Muscle layer of colon (tissue), 2 donors: ENCODE data around the gene TSSK1B.
"Not testable (repeated sequence)": the region's sequence is repeated elsewhere in the genome, so short reads cannot be mapped to it uniquely, and the experiment has no call there.

Source experiments
- H3K27ac ChIP-seq: one replicate; pipeline ENCODE4 v1.7.0; 2013; ENCODE audit warnings: low read depth, mild to moderate bottlenecking, low read length, moderate library complexity
- H3K27me3 ChIP-seq, 2 donors: one replicate each; pipeline ENCODE4 v1.7.0; 2013; ENCODE audit warnings: low read length in 2 of 2, mild to moderate bottlenecking in 2 of 2; ENCODE audit not compliant: insufficient read depth in 2 of 2, control insufficient read depth in 1 of 2
- H3K36me3 ChIP-seq: one replicate; pipeline ENCODE4 v1.7.0; 2013; ENCODE audit warnings: mild to moderate bottlenecking, low read length; ENCODE audit not compliant: insufficient read depth
- H3K4me1 ChIP-seq: one replicate; pipeline ENCODE4 v1.7.0; 2013; ENCODE audit warnings: mild to moderate bottlenecking, low read length; ENCODE audit not compliant: insufficient read depth
- H3K4me3 ChIP-seq, 2 donors: one replicate each; pipeline ENCODE4 v1.7.0; 2013; ENCODE audit warnings: low read length in 2 of 2, low read depth in 1 of 2, mild to moderate bottlenecking in 1 of 2, moderate library complexity in 1 of 2
- H3K9ac ChIP-seq: one replicate; pipeline ENCODE4 v1.7.0; 2013; ENCODE audit warnings: low read length
- H3K9me3 ChIP-seq: one replicate; pipeline ENCODE4 v1.7.0; 2013; ENCODE audit warnings: mild to moderate bottlenecking, low read length
- donor health status: abdominal sarcoma.
- donor health status: Adenocarcinoma of cecum.

Gene TSSK1B

GRCh38 chr5:113434889-113435288, at the start of gene TSSK1B:
Gene TSSK1B (minus strand): TSS chr5:113434989. CDS start chr5:113434839, 150 bp downstream.
- H3K27ac ChIP-seq: no peak within 1 kb of the TSS
- H3K9me3 ChIP-seq: no peaks in the 10 kb centered on the region

GRCh38 chr5:113480243-113480642, 45.5 kb upstream of the TSSK1B start:
- H3K9ac ChIP-seq: no peak overlapping the region
- no peaks in the 10 kb centered on the region for H3K9me3 ChIP-seq
- H3K27me3 ChIP-seq: no peaks in the 10 kb centered on the region
- no peaks in the 10 kb centered on the region for H3K4me1 ChIP-seq
- no peak overlapping the region for H3K4me3 ChIP-seq
- H3K36me3 ChIP-seq: no peaks in the 10 kb centered on the region
- H3K27ac ChIP-seq: no peak overlapping the region

More at GRCh38 chr5:113434889-113435288, at the start of gene TSSK1B:
- Histone ChIP-seq H3K4me3 (no peak within 1 kb of the TSS), H3K4me1 (no peaks in the 10 kb centered on the region), H3K27me3 (no peaks in the 10 kb centered on the region), H3K9ac (no peak within 1 kb of the TSS), H3K36me3 (no peaks in the 10 kb centered on the region)

- H3K27ac ChIP-seq: no peak overlapping the region
- no peaks in the 10 kb centered on the region for H3K27me3 ChIP-seq
- no peaks in the 10 kb centered on the region for H3K9me3 ChIP-seq
- no peak overlapping the region for H3K9ac ChIP-seq
- no peaks in the 10 kb centered on the region for H3K4me1 ChIP-seq
- H3K4me3 ChIP-seq: no peak overlapping the region
- H3K36me3 ChIP-seq: no peaks in the 10 kb centered on the region
Measured at GRCh38 chr5:113478691-113479090, 43.9 kb upstream of the TSSK1B start.

- H3K9me3 ChIP-seq: no peaks in the 10 kb centered on the region
- H3K36me3 ChIP-seq: no peaks in the 10 kb centered on the region
- no peak overlapping the region for H3K9ac ChIP-seq
- H3K4me1 ChIP-seq: no peaks in the 10 kb centered on the region
- no peak overlapping the region for H3K4me3 ChIP-seq
- H3K27ac ChIP-seq: no peak overlapping the region
- no peaks in the 10 kb centered on the region for H3K27me3 ChIP-seq
Measured at GRCh38 chr5:113474100-113474728, 39.4 kb upstream of the TSSK1B start.

- no peak overlapping the region for H3K4me3 ChIP-seq
- no peaks in the 10 kb centered on the region for H3K36me3 ChIP-seq
- no peaks in the 10 kb centered on the region for H3K27me3 ChIP-seq
- H3K4me1 ChIP-seq: no peaks in the 10 kb centered on the region
- H3K9ac ChIP-seq: no peak overlapping the region
- no peaks in the 10 kb centered on the region for H3K9me3 ChIP-seq
- H3K27ac ChIP-seq: no peak overlapping the region
Measured at GRCh38 chr5:113463032-113463431, 28.2 kb upstream of the TSSK1B start.

- H3K9ac ChIP-seq, H3K36me3 ChIP-seq, H3K9me3 ChIP-seq, H3K4me1 ChIP-seq, H3K27ac ChIP-seq, H3K4me3 ChIP-seq, H3K27me3 ChIP-seq: not testable (repeated sequence)
Measured at GRCh38 chr5:113457106-113457505, 22.3 kb upstream of the TSSK1B start.

GRCh38 chr5:113452941-113453340, 18.2 kb upstream of the TSSK1B start:
- Histone ChIP-seq H3K9me3 (no peaks in the 10 kb centered on the region), H3K27me3 (no peaks in the 10 kb centered on the region), H3K27ac (no peak overlapping the region), H3K9ac (no peak overlapping the region), H3K36me3 (no peaks in the 10 kb centered on the region), H3K4me1 (no peaks in the 10 kb centered on the region), H3K4me3 (no peak overlapping the region)

- Histone ChIP-seq H3K9me3 (no peaks in the 10 kb centered on the region), H3K27me3 (no peaks in the 10 kb centered on the region), H3K9ac (no peak overlapping the region), H3K4me3 (no peak overlapping the region), H3K4me1 (no peaks in the 10 kb centered on the region), H3K27ac (no peak overlapping the region), H3K36me3 (no peaks in the 10 kb centered on the region)
Measured at GRCh38 chr5:113451797-113452196, 17.0 kb upstream of the TSSK1B start.

GRCh38 chr5:113450929-113451328, 16.1 kb upstream of the TSSK1B start:
- Histone ChIP-seq H3K9ac (no peak overlapping the region), H3K36me3 (no peaks in the 10 kb centered on the region), H3K9me3 (no peaks in the 10 kb centered on the region), H3K4me1 (no peaks in the 10 kb centered on the region), H3K4me3 (no peak overlapping the region), H3K27ac (no peak overlapping the region), H3K27me3 (no peaks in the 10 kb centered on the region)

- Histone ChIP-seq H3K9ac (no peak overlapping the region), H3K27ac (no peak overlapping the region), H3K36me3 (no peaks in the 10 kb centered on the region), H3K4me1 (no peaks in the 10 kb centered on the region), H3K9me3 (no peaks in the 10 kb centered on the region), H3K27me3 (no peaks in the 10 kb centered on the region), H3K4me3 (no peak overlapping the region)
Measured at GRCh38 chr5:113450462-113450861, 15.7 kb upstream of the TSSK1B start.

GRCh38 chr5:113448252-113448651, 13.5 kb upstream of the TSSK1B start:
- Histone ChIP-seq H3K27ac (no peak overlapping the region), H3K36me3 (no peaks in the 10 kb centered on the region), H3K4me1 (no peaks in the 10 kb centered on the region), H3K9ac (no peak overlapping the region), H3K9me3 (no peaks in the 10 kb centered on the region), H3K4me3 (no peak overlapping the region), H3K27me3 (no peaks in the 10 kb centered on the region)

- H3K4me3 ChIP-seq: no peak overlapping the region
- no peak overlapping the region for H3K9ac ChIP-seq
- no peaks in the 10 kb centered on the region for H3K27me3 ChIP-seq
- no peaks in the 10 kb centered on the region for H3K9me3 ChIP-seq
- no peaks in the 10 kb centered on the region for H3K36me3 ChIP-seq
- H3K4me1 ChIP-seq: no peaks in the 10 kb centered on the region
- no peak overlapping the region for H3K27ac ChIP-seq
Measured at GRCh38 chr5:113447498-113448050, 12.8 kb upstream of the TSSK1B start.
